Nephron (organoid): Measurements from ENCODE around the gene ILDR1.

Source experiments
- H3K27ac Mint-ChIP-seq, 3 experiments: 2 replicates each; pipeline ENCODE4 v1.8.0; 2020; ENCODE audit warnings: mixed read lengths in 3 of 3, mild to moderate bottlenecking in 2 of 3, moderate library complexity in 1 of 3
- H3K27me3 Mint-ChIP-seq: 2 replicates; pipeline ENCODE4 v1.8.0; 2021; ENCODE audit warnings: low read depth, mild to moderate bottlenecking, moderate library complexity, mixed read lengths
- H3K36me3 Mint-ChIP-seq: 2 replicates; pipeline ENCODE4 v1.8.0; 2020; ENCODE audit warnings: low read depth, mixed read lengths
- H3K4me1 Mint-ChIP-seq: 2 replicates; pipeline ENCODE4 v1.8.0; 2020; ENCODE audit warnings: mixed read lengths
- H3K4me3 Mint-ChIP-seq, 3 experiments: 2 replicates each; pipeline ENCODE4 v1.8.0; 2020; ENCODE audit warnings: mild to moderate bottlenecking in 3 of 3, mixed read lengths in 3 of 3, moderate library complexity in 2 of 3
- H3K9me3 Mint-ChIP-seq: 2 replicates; pipeline ENCODE4 v1.8.0; 2020; ENCODE audit warnings: mixed read lengths
- CTCF ChIP-seq, 3 experiments: fragments of 200-600 bp; sonication (generic); IDR thresholded peaks; one replicate each; pipeline ENCODE4 v1.5.0; 2021; ENCODE audit warnings: antibody characterized with exemption in 3 of 3; ENCODE audit not compliant: unreplicated experiment in 3 of 3

Gene ILDR1

GRCh38 chr3:122033023-122033422, 11.0 kb upstream of the ILDR1 start:
- no peak overlapping the region for H3K27ac Mint-ChIP-seq
- no peak overlapping the region for H3K4me3 Mint-ChIP-seq
- peaks cover 3% of the 10 kb centered on the region for H3K36me3 Mint-ChIP-seq
- no peaks in the 10 kb centered on the region for H3K27me3 Mint-ChIP-seq
- peaks cover 28% of the 10 kb centered on the region for H3K9me3 Mint-ChIP-seq
- H3K4me1 Mint-ChIP-seq: no peaks in the 10 kb centered on the region
- TF ChIP-seq CTCF (IDR thresholded peaks at IDR 0.05; ENCODE audit: unreplicated experiment in 3 of 3): no peak

GRCh38 chr3:122032531-122032930, 10.5 kb upstream of the ILDR1 start:
- Mint-ChIP-seq H3K27me3 (no peaks in the 10 kb centered on the region), H3K9me3 (peaks cover 24% of the 10 kb centered on the region), H3K4me3 (no peak overlapping the region), H3K4me1 (no peaks in the 10 kb centered on the region), H3K27ac (no peak overlapping the region), H3K36me3 (peaks cover 3% of the 10 kb centered on the region)
- no peak for TF ChIP-seq CTCF (IDR thresholded peaks at IDR 0.05; ENCODE audit: unreplicated experiment in 3 of 3)

- H3K27ac Mint-ChIP-seq: no peak overlapping the region
- H3K36me3 Mint-ChIP-seq: peaks cover 3% of the 10 kb centered on the region
- TF ChIP-seq CTCF (IDR thresholded peaks at IDR 0.05; ENCODE audit: unreplicated experiment in 3 of 3): no peak
- peaks cover 17% of the 10 kb centered on the region for H3K9me3 Mint-ChIP-seq
- no peaks in the 10 kb centered on the region for H3K4me1 Mint-ChIP-seq
- no peak overlapping the region for H3K4me3 Mint-ChIP-seq
- no peaks in the 10 kb centered on the region for H3K27me3 Mint-ChIP-seq
Measured at GRCh38 chr3:122031123-122031468, 9.0 kb upstream of the ILDR1 start.

GRCh38 chr3:122030381-122031122, 8.5 kb upstream of the ILDR1 start:
- H3K36me3 Mint-ChIP-seq: no peaks in the 10 kb centered on the region
- TF ChIP-seq CTCF (IDR thresholded peaks at IDR 0.05; ENCODE audit: unreplicated experiment in 3 of 3): no peak
- H3K27ac Mint-ChIP-seq: no peak overlapping the region
- H3K27me3 Mint-ChIP-seq: no peaks in the 10 kb centered on the region
- no peaks in the 10 kb centered on the region for H3K4me1 Mint-ChIP-seq
- no peak overlapping the region for H3K4me3 Mint-ChIP-seq
- peaks cover 11% of the 10 kb centered on the region for H3K9me3 Mint-ChIP-seq

GRCh38 chr3:122025296-122025695, 3.2 kb upstream of the ILDR1 start:
- Mint-ChIP-seq H3K9me3 (no peaks in the 10 kb centered on the region), H3K27me3 (peaks cover 17% of the 10 kb centered on the region), H3K27ac (no peak overlapping the region), H3K4me3 (no peak overlapping the region), H3K36me3 (no peaks in the 10 kb centered on the region), H3K4me1 (no peaks in the 10 kb centered on the region)
- TF ChIP-seq CTCF (IDR thresholded peaks at IDR 0.05; ENCODE audit: unreplicated experiment in 3 of 3): no peak

- Mint-ChIP-seq H3K4me1 (no peaks in the 10 kb centered on the region), H3K36me3 (no peaks in the 10 kb centered on the region), H3K4me3 (no peak overlapping the region), H3K27ac (no peak overlapping the region), H3K9me3 (no peaks in the 10 kb centered on the region), H3K27me3 (peaks cover 18% of the 10 kb centered on the region)
- TF ChIP-seq CTCF (IDR thresholded peaks at IDR 0.05; ENCODE audit: unreplicated experiment in 3 of 3): no peak
Measured at GRCh38 chr3:122024800-122025199, 2.8 kb upstream of the ILDR1 start.
